ENCODE measurements around the gene RNF144B. TPM values are rescaled to one million over a fixed set of nuclear protein-coding genes. Genes with fewer than 3 reads are reported as not detected.

Gene RNF144B
- total and polyA plus RNA-seq, 10 of the 15 experiments (the other 5 are each of a cell fraction or from before 2014, with no cell fraction given), result 0.03 to 0.18 (median 0.14) TPM

DNA sequence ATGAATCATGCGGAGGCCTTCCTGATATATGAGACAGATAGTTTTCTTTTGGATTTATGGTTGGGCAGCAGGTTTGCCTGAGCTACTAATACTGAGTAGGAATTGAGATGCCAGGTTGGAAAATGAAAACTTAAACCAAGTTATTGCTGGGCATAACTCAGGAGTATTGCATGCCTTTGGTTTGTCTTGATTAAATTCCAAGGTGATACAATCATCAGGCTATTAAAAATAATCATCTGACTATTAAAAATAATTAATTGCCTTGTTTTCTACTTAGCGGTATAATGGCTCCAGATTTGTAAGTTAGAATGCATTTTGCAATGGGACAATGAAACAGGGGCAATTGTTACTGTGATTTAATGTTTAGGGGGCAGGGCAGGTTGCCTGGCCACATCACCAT lies 15.5 kb upstream of the RNF144B start (continued):
- TF ChIP-seq RB1 (IDR thresholded peaks at IDR 0.05; ENCODE audit: borderline replicate concordance), result no peak
- no peak for TF ChIP-seq ATF7 (IDR thresholded peaks at IDR 0.05; ENCODE audit: low read depth)
- TF ChIP-seq PAX5 (IDR thresholded peaks at IDR 0.05; ENCODE audit: borderline replicate concordance, low read depth, low read length), result no peak
- no peak for TF ChIP-seq MEF2B (IDR thresholded peaks at IDR 0.05; ENCODE audit: partially characterized antibody, poor library complexity, severe bottlenecking)
- no peak for TF ChIP-seq BHLHE40 (IDR thresholded peaks at IDR 0.05; ENCODE audit: borderline replicate concordance in 1 of 2, low read depth in 2 of 2, low read length in 1 of 2)
- TF ChIP-seq YY1 (IDR thresholded peaks at IDR 0.05; ENCODE audit: low read depth, low read length), result no peak
- no peak for TF ChIP-seq HCFC1 (IDR thresholded peaks at IDR 0.05; ENCODE audit: low read length)
- no peak for TF ChIP-seq MEF2A (IDR thresholded peaks at IDR 0.05; ENCODE audit: insufficient read depth, low read depth, low read length)

DNA sequence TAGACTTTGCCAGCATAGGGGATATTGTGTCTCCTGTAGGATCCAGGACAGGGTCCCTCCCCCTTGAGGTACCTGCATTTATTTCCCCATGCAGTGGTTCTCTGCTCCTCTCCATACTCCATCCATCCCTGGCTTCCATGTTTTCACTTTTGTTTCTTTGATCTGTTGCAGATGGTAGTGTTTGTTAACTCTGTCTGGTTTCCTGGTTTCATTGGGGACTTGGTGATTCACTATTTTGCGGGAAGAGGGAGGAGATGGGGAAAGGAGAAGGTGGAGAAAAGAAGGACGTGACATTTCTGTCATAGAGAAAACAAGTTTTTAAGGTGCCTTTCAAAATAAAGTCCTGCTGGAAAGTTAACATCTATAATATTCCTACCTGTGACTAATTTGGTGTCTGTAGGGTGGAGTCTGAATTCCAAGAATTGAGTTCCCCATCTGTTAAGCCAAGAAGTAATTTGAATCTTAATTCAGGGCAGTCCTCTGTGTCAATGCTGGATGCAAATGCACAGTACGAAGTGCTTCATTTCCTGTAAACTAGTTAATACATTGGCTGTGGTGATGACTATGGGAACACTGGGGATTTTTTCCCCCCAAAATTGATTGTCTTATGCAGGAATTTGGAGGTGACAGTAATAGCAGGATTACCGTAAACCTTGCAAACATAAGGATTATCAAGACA lies 6.9 kb upstream of the RNF144B start:
- no peak overlapping the region for H2AFZ ChIP-seq (ENCODE audit: control insufficient read depth, low read depth, low read length)
- TF ChIP-seq, protein P1, sequence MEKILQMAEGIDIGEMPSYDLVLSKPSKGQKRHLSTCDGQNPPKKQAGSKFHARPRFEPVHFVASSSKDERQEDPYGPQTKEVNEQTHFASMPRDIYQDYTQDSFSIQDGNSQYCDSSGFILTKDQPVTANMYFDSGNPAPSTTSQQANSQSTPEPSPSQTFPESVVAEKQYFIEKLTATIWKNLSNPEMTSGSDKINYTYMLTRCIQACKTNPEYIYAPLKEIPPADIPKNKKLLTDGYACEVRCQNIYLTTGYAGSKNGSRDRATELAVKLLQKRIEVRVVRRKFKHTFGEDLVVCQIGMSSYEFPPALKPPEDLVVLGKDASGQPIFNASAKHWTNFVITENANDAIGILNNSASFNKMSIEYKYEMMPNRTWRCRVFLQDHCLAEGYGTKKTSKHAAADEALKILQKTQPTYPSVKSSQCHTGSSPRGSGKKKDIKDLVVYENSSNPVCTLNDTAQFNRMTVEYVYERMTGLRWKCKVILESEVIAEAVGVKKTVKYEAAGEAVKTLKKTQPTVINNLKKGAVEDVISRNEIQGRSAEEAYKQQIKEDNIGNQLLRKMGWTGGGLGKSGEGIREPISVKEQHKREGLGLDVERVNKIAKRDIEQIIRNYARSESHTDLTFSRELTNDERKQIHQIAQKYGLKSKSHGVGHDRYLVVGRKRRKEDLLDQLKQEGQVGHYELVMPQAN (conservative IDR thresholded peaks at IDR 0.05), result no peak
- TF ChIP-seq EED (IDR thresholded peaks at IDR 0.05; ENCODE audit: low read depth) (no peak), SMAD5 (IDR thresholded peaks at IDR 0.05; ENCODE audit: low read depth) (no peak), DPF2 (IDR thresholded peaks at IDR 0.05) (no peak), HCFC1 (IDR thresholded peaks at IDR 0.05; ENCODE audit: low read length) (no peak), NFXL1 (IDR thresholded peaks at IDR 0.05; ENCODE audit: borderline replicate concordance) (no peak), NFYA (IDR thresholded peaks at IDR 0.05; ENCODE audit: borderline replicate concordance, low read depth, low read length) (no peak), RUNX3 (IDR thresholded peaks at IDR 0.05; ENCODE audit: low read length) (no peak), POU2F2 (IDR thresholded peaks at IDR 0.05; ENCODE audit: borderline replicate concordance, low read depth, low read length) (no peak), SREBF1 (IDR thresholded peaks at IDR 0.05; ENCODE audit: low read length) (no peak)
- TF ChIP-seq, protein P2, sequence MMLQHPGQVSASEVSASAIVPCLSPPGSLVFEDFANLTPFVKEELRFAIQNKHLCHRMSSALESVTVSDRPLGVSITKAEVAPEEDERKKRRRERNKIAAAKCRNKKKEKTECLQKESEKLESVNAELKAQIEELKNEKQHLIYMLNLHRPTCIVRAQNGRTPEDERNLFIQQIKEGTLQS (IDR thresholded peaks at IDR 0.05; ENCODE audit: borderline replicate concordance, extremely low read depth, low read depth, low read length), result no peak
- TF ChIP-seq, protein P3, sequence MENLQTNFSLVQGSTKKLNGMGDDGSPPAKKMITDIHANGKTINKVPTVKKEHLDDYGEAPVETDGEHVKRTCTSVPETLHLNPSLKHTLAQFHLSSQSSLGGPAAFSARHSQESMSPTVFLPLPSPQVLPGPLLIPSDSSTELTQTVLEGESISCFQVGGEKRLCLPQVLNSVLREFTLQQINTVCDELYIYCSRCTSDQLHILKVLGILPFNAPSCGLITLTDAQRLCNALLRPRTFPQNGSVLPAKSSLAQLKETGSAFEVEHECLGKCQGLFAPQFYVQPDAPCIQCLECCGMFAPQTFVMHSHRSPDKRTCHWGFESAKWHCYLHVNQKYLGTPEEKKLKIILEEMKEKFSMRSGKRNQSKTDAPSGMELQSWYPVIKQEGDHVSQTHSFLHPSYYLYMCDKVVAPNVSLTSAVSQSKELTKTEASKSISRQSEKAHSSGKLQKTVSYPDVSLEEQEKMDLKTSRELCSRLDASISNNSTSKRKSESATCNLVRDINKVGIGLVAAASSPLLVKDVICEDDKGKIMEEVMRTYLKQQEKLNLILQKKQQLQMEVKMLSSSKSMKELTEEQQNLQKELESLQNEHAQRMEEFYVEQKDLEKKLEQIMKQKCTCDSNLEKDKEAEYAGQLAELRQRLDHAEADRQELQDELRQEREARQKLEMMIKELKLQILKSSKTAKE (IDR thresholded peaks at IDR 0.05; ENCODE audit: low read depth, poor library complexity, severe bottlenecking), result no peak

More for the DNA sequence above, 6.9 kb upstream of the RNF144B start:
- no peak for DNase-seq (ENCODE audit: low read depth, low spot score)
- Histone ChIP-seq H3K27ac (ENCODE audit: control insufficient read depth, insufficient read depth) (no peak overlapping the region), H3K79me2 (ENCODE audit: control insufficient read depth, insufficient read depth, low read length) (no peaks in the 10 kb centered on the region), H3K4me3 (no peak overlapping the region), H3K9me3 (replicated peaks; ENCODE audit: control insufficient read depth, insufficient read depth, low read length) (no peaks in the 10 kb centered on the region), H3K36me3 (ENCODE audit: control insufficient read depth in 2 of 2, insufficient read depth in 2 of 2, low read length in 1 of 2) (no peaks in the 10 kb centered on the region), H4K20me1 (ENCODE audit: control insufficient read depth, insufficient read depth) (no peaks in the 10 kb centered on the region), H3K4me1 (ENCODE audit: control insufficient read depth, insufficient read depth, low read length) (no peaks in the 10 kb centered on the region), H3K4me2 (ENCODE audit: control insufficient read depth, insufficient read depth) (no peak overlapping the region), H3K9ac (ENCODE audit: control insufficient read depth, insufficient read depth, low read length) (no peak overlapping the region), H3K27me3 (replicated peaks in 1 of 2; ENCODE audit: control insufficient read depth in 2 of 2, insufficient read depth in 2 of 2, low read length in 1 of 2) (peaks cover 0 to 3% of the 10 kb centered on the region in 2 experiments; a peak in 1 of 4 replicates)
- 8% methylated on average over 4 of the region's 4 CpGs for WGBS (ENCODE audit: insufficient coverage, insufficient replicate concordance, low lambda C conversion rate, missing lambda C conversion rate)
- ChIA-PET RAD21 (ENCODE audit: unreplicated experiment) (no interaction called here), SMC1A (ENCODE audit: uncharacterized antibody, unreplicated experiment) (no interaction called here), CTCF (interaction anchor here (1.6 kb wide), 1 partner anchor 11 kb away, joined by 3 read pairs; no protein-coding TSS in a partner anchor), POLR2A (no interaction called here)
- FAIRE-seq, result no peak
- intact Hi-C loops (cut with micrococcal nuclease; ENCODE audit: unreplicated experiment) (no loop called here), in situ Hi-C loops (cut with MboI) (no loop called here)
- ATAC-seq, result no peak
- BruUV-seq (replicated peaks), result no TSS peak
